Adrenal gland (tissue), 5 donors: ENCODE data around the gene UBQLN3.

Experiments used
- POLR2A ChIP-seq, 2 donors: fragments of 450-650 bp; IDR thresholded peaks; one replicate each; pipeline ENCODE4 v1.6.1; 2017; ENCODE audit warnings: antibody characterized with exemption in 2 of 2, mild to moderate bottlenecking in 2 of 2, moderate library complexity in 1 of 2
- TF ChIP-seq, protein P1 (sequence below), 6 experiments: fragments of 450-650 bp in 4 of 6; fragments of 200-600 bp in 2 of 6; sonication (generic) in 1 of 6; IDR thresholded peaks; 1 replicate in 5 of 6; 2 replicates in 1 of 6; pipeline versions ENCODE4 v1.5.1 to v1.8.0; 2016 to 2021; ENCODE audit warnings: antibody characterized with exemption in 6 of 6, mild to moderate bottlenecking in 2 of 6, moderate library complexity in 1 of 6
- donor health status: DM: no; HTN: no; CAD: no.

DNA sequence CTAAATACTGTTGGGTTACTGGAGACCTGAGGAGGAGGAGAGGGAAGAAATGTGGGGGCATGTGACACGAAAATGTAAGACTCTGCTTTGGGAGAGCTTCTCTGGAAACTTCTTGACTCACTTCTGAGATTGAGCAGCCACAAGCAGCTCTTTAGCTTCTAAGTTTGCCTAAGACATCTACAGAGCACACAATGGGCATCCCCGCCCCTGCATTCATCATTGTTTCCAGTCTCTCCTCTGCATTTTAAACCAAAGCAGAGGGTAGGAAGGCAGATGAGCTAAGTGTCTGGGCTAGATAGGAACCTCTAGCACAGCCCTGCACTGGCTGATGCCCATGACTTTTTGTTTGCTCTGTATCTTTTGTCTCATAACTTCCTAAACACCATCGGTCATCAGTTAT lies 23.3 kb downstream of the UBQLN3 start:
- TF ChIP-seq POLR2A (IDR thresholded peaks at IDR 0.05): no peak
- TF ChIP-seq, protein P1, sequence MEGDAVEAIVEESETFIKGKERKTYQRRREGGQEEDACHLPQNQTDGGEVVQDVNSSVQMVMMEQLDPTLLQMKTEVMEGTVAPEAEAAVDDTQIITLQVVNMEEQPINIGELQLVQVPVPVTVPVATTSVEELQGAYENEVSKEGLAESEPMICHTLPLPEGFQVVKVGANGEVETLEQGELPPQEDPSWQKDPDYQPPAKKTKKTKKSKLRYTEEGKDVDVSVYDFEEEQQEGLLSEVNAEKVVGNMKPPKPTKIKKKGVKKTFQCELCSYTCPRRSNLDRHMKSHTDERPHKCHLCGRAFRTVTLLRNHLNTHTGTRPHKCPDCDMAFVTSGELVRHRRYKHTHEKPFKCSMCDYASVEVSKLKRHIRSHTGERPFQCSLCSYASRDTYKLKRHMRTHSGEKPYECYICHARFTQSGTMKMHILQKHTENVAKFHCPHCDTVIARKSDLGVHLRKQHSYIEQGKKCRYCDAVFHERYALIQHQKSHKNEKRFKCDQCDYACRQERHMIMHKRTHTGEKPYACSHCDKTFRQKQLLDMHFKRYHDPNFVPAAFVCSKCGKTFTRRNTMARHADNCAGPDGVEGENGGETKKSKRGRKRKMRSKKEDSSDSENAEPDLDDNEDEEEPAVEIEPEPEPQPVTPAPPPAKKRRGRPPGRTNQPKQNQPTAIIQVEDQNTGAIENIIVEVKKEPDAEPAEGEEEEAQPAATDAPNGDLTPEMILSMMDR (IDR thresholded peaks at IDR 0.05): no peak
